GM10847 (cell line): ENCODE data around the gene CERS1.

ENCODE experiments used
- POLR2A ChIP-seq: IDR thresholded peaks from 2 replicates; pipeline ENCODE4 v1.6.1; 2011; ENCODE audit not compliant: insufficient read length; ENCODE audit errors: extremely low read depth

Gene CERS1

GRCh38 chr19:18875726-18876125 is 20.2 kb downstream of the CERS1 start:
- TF ChIP-seq POLR2A: no peak

GRCh38 chr19:18871543-18871942 is 24.4 kb downstream of the CERS1 start:
- no peak for TF ChIP-seq POLR2A

GRCh38 chr19:18870531-18871172 is 25.3 kb downstream of the CERS1 start:
- TF ChIP-seq POLR2A: no peak

- TF ChIP-seq POLR2A: no peak
Measured at GRCh38 chr19:18869781-18870530, 26.0 kb downstream of the CERS1 start.

GRCh38 chr19:18869023-18869618 is 26.8 kb downstream of the CERS1 start:
- no peak for TF ChIP-seq POLR2A

- TF ChIP-seq POLR2A: no peak
Measured at GRCh38 chr19:18868380-18869022, 27.5 kb downstream of the CERS1 start.

- no peak for TF ChIP-seq POLR2A
Measured at GRCh38 chr19:18867751-18868150, 28.2 kb downstream of the CERS1 start.

GRCh38 chr19:18867199-18867598 is 28.8 kb downstream of the CERS1 start:
- no peak for TF ChIP-seq POLR2A

- no peak for TF ChIP-seq POLR2A
Measured at GRCh38 chr19:18866800-18867123, 29.2 kb downstream of the CERS1 start.

GRCh38 chr19:18865973-18866799 is 29.8 kb downstream of the CERS1 start:
- TF ChIP-seq POLR2A: no peak

GRCh38 chr19:18865106-18865972 is 30.6 kb downstream of the CERS1 start:
- no peak for TF ChIP-seq POLR2A

- no peak for TF ChIP-seq POLR2A
Measured at GRCh38 chr19:18863843-18864362, 32.1 kb downstream of the CERS1 start.

GRCh38 chr19:18862976-18863842 is 32.7 kb downstream of the CERS1 start:
- TF ChIP-seq POLR2A: no peak
